ENCODE data around the gene SLTM.
A peak's percentile ranks its signal among the peaks of the same experiment; 100 is the strongest.
"Not testable (repeated sequence)": the region's sequence is repeated elsewhere in the genome, so short reads cannot be mapped to it uniquely, and the experiment has no call there.

Gene SLTM

DNA sequence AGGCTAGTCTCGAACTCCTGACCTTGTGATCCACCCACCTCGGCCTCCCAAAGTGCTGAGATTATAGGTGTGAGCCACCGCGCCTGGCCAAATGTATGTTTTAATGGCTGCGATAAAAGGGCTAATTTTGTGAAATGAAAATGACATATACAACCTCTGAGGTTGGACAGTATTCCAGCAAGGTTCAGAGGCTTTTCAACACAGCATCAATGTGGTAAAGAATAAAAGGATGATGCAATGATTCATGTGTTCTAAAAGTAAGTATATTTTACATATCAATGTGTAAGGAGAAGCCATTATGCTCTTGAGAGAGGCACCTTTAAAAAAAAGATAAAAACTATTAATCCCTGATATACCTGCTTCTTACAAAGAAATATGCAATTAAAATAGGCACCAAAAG, 6.7 kb downstream of the SLTM start:
- ATAC-seq, result no peak

DNA sequence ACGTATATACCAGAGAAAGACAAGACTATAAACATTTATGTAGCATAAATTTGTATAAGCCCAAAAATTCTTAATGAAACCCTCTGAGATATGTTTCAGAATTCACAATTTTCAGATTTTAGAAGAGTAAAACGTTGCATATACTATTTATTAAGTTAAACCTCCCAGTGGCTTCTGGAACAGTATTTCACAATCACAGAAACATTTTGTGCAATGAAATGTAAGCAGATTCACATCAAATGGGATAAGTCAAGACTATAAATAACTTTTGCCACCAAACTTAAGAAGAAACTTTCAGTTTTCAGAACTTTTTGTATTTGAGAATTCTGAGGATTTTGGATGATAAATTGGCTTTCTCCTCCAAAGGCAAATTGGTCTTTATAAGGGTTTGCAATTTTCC, 9.2 kb downstream of the SLTM start:
- no peak for ATAC-seq

DNA sequence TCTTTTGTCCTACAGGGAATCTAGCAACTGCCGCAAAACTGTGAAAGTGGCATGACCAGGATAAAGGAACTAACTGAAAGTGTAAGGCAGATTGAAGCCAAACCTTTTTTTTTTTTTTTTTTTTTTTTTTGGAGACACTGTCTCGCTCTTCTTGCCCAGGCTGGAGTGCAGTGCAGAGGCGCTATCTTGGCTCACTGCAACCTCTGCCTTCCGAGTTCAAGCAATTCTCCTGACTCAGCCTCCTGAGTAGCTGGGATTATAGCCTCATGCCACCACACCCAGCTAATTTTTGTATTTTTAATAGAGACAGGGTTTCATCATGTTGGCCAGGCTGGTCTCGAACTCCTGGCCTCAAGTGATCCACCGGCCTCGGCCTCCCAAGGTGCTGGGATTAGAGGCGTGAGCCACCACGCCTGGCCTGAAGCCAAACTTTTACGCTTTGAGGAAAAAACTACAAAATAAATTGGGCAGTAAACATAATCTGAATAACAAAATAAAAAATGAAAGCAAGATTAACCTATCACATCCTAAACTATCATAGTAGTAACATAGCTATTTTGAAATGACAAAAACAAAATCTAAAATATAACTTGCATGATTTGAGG, 9.7 kb downstream of the SLTM start:
- no peak for ATAC-seq

DNA sequence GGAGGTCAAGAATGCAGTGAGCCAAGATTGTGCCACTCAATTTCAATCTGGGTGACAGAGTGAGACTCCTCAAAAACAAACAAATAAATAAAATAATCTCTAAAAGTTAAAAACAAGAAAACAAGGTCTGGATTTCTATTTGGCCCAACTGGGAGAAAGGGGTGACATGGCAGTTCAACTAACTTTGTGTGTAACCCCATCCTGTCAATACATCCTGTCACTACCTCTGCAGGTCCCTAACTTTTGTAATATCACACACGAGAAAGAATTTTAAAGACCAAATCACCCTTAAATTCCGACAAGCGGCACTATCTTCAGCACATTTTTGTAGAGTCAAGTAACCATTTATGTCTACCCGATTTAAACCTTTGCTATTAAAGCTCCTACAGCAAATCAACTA, 10.2 kb downstream of the SLTM start:
- no peak for ATAC-seq

DNA sequence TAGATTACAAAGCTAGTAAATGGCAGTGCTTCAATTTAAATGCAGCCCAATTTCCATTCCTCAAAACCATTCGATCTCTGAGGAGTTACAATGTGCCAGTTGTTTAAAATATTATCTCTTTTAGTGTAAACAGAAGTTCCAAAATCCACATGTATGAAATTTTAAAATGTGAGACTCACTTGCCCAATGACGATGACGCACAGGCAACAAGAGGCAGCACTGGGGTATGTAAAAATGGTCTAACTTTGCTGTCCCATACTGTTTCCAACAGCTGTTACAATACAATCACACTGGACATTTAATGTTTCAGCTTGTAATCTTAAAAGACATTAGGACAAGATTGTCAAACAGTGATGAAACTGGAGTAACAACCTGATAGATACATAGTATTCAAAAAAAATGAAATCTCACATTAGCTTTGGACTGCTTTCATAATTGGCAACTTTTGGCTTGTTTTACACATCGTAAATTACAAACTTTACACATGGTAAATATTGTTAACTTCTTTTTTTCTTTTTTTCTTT, 12.2 kb downstream of the SLTM start:
- ATAC-seq, result no peak

DNA sequence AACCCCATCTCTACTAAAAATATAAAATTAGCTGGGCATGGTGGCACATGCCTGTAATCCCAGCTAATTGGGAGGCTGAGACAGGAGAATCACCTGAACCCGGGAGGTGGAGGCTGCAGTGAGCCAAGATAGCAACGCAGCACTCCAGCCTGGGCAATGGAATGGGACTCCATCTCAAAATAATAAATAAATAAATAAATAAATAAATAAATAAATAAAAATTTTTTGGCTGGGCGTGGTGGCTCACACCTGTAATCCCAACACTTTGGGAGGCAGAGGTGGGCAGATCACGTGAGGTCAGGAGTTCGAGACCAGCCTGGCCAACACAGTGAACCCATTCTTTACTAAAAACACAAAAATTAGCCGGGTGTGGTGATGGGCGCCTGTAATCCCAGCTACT, 13.0 kb downstream of the SLTM start:
- not testable (repeated sequence) for ATAC-seq

DNA sequence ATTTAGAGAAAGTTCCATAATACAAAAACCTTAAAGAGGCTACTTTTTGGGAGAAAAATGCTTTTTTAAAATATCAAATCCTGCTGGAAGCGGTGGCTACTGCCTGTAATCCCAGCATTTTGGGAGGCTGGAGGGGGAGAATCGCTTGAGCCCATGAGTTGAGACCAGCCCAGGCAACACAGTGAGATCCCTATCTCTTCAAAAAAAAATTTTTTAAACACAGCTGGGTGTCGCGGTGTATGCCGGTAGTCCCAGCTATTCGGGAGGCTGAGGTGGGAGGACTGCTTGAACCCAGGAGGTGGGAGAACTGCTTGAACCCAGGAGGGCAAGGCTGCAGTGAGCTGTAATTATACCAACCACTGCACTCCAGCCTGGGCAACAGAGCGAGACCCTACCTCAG, 14.2 kb downstream of the SLTM start:
- ATAC-seq, result no peak

DNA sequence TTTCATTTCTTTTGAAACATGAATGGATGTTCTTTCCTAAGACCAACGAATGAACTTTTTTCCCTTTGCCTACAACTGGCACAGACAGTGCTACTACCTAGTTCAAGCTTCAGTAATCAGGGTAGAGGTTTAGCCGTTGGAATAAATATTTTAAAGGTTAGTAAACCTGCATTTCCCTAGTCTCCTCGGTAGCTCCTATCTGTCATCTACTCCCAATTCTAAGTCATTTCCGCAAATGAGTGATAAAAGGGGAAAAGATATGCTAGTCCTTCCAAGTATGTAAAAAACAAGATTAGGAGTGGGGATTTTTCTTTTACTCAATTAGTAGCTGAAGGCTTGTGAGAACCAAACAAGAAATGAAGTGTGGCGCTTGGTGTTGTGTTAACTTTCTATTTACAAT, 15.2 kb downstream of the SLTM start:
- no peak for ATAC-seq

DNA sequence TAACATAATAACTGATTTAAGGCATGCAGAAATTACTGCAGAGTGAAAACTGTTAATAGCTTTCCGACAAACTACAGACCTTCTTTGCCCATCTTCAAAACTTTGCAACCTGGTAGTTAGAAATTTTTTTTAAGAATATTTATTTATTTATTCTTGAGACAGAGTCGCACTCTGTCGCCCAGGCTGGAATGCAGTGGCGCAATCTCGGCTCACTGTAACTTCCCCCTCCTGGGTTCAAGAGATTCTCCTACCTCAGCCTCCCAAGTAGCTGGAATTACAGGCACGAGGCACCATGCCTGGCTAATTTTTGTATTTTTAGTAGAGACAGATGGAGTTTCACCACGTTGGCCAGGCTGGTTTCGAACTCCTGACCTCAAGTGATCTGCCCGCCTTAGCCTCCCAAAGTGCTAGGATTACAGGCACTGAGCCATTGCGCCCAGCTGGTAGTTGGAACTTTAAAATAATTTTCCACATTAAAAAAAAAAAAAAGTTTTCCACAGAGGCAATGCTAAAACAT, 15.8 kb downstream of the SLTM start:
- ATAC-seq, result not testable (repeated sequence)

DNA sequence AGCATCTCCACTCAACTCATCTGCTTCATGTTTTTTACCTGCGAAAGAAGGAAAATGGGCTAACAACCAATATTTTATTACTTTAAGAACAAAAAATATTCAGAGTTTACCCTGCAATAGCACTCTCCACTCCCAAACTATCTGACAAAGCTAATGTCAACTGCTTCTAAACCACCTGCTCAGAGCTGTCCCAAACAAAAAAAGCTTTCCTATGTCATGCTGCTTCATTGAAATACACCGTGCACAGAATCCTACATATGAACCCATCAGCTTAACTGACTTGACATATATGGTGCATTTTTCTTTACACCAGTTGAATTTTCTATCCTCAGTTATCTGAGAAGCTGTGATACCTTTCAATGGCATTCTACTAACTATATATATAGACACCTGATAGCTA, 16.5 kb downstream of the SLTM start:
- no peak for ATAC-seq

DNA sequence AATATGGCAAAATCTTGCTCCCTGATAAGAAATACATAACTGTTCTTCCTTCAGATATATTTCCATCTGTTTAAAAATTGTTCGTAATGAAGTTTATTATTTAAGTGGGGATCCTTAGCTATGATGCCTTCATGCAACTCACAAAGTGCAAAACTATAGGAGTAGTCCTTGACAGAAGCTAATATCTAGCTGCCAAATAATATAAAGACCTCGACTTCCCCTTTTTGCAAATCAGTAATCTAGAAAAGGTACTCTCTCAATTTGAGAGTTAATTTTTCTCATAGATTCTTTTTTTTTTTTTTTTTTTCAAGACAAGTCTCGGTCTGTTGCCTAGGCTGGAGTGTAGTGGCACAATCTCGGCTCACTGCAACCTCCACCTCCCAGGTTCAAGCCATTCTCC, 23.0 kb downstream of the SLTM start:
- no peak for ATAC-seq

DNA sequence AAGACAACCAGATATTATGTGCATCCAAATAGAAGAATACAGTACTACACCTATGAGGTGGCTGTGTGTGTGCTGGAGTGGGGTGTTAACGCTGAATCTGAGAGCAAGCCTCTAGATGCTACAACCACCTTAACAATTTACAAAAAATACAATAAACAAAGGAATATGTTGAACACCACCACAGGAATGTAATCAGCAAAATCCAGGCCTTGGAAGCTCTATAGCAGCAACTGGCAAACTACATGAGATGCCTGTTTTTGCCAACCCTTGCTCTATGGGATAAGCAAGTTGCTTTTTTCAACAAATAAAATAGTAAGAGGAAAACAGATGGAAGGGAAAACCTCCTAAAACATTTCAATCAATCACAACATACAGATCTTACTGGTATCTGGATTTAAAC, 23.9 kb downstream of the SLTM start:
- ATAC-seq, result peak; percentile 25 to 36

DNA sequence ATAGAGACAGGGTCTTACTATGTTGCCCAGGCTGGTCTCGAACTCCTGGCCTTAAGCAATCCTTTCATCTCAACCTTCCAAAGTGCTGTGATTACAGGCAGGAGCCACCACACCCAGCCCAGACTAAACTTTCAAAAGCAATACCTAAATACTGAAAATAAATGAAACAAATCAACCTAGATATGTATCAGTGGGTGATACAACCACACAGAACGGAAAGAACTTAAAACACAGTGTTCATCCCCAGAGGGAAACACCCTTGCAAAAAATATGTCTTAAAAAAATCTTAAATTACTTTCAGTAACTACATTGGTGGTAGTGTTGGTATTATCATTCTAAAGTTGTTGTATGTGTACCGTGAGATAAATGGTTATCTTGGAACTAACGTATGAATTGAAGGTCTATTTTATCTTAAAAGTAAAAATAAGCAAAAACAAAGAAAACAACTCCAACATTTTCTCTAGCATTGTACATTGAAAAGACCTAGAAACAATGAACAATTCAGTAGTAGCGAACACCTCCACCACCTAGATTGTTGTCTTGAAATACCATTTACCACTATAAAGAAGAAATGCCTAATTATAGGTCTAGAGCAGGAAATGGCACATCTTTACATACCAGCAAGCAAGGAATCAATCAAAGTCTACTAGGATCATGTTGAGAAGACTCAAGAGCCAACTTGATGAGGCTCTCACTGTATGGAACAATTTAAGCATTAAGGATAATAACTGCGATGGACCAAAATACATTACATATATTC, 24.7 kb downstream of the SLTM start:
- ATAC-seq, result peak in 1 of 2 donors; percentile 46

DNA sequence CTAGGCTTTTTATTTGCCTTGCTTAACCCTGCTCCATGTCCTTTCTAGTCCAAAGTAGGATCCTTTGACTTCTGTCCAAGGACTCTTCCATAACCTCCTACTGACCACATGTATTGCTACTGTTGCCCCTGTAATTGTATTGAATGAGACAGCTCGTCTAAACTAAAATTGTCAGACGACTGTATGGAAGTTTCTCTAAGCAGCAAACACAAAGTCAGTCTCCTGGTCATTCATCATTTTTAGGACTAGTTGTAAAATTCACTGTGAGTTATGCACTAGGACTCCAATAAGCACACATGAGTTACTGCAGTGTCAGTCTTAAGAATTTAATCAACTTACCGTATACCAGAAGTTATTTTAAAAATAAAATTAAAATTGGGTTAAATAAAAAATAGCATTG, 32.8 kb downstream of the SLTM start:
- ATAC-seq, result no peak

DNA sequence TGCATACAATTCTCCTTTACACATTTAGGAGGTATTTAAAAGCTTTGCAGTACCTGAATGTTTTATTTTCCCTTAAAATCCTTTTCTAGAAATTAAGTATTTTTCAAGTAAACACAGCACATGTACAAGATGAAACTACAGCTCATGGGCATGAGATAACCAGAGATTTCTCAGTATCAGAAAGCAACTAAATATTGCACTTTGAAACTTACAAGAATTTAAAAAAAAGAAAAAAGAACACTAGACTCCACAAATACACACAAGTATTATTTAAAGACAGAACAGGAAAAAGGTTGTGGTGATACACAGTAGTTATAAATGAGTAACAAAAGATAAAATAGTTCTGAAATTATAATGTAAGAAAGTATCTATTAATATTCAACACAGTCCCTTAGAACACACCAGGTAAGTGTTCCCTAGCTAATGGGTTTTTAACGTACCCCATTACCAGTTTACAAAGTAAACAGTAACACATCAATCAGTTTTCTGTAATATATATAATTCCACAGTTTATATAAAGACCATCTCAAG, 35.3 kb downstream of the SLTM start:
- ATAC-seq, result peak in 1 of 2 donors; percentile 36

DNA sequence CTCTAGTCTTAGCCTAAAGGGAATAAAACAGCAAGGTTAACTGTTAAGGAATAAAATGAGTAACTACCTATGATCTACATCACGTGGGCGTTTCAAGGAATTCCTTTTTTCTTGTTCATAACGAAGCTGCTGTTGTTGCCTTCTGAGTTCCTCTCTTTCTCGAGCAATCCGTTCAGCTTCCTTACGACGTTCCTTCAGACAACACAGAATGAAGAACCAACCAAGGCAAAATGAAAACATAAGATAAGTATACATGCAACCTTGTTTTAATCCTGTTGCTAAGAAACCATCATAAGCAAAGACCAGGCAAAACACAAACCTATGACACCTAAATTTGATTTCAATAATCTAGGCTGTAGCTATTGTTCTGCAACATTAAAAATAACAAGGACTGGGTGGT, 44.1 kb downstream of the SLTM start:
- no peak for ATAC-seq

DNA sequence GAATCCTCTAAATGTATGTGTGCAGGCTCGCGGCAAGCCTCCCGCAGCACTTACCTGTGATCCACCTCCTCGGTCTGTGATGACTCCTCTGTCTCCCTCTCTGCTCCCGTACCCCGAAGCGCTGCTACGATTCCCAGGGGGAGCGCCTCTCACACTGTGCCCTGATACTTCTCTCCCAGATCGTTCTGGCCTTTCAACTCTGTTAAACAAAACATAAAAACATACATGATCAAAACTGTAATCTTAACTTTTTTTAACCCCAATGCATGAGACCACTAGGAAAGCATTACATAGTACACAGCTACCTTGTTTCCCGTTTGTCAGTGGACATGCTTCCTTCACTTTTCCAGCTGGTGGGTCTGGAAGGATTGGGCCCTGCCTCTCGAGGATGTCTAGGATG, 46.6 kb downstream of the SLTM start:
- no peak for ATAC-seq

DNA sequence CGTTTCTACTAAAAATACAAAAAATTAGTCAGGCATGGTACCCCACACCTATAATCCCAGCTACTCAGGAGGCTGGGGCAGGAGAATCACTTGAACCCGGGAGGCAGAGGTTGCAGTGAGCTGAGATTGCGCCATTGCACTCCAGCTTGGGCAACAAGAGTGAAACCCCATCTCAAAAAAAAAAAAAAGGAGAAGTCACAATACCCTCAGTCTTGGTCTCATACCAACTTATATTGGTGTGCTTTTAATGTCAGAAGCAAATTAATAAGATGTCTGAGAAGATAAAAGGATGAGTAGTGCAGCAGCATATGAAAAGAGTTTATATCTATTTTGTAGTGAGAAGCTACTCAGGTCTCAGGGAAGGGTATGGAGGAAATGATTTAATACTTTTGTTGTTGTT, 49.6 kb downstream of the SLTM start:
- ATAC-seq, result not testable (repeated sequence)

DNA sequence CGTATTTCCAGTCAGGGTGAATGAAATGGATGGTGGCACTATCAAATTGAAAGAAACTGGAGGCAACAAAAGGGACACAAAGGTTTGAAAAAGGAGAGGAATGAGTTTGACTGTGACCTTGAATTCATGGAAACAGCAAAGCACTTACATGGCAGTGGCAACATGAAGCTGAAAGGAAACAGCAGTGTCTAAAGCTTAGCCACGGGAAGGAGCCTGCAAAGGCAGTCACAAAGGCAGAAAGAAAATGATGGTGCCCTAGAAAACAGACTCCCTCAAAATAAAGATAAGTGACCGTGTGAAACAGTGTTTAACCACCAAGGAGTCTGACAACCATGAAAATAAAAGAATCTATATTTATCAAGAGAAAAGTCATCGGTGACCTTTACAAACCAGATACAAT, 51.2 kb downstream of the SLTM start:
- no peak for ATAC-seq

DNA sequence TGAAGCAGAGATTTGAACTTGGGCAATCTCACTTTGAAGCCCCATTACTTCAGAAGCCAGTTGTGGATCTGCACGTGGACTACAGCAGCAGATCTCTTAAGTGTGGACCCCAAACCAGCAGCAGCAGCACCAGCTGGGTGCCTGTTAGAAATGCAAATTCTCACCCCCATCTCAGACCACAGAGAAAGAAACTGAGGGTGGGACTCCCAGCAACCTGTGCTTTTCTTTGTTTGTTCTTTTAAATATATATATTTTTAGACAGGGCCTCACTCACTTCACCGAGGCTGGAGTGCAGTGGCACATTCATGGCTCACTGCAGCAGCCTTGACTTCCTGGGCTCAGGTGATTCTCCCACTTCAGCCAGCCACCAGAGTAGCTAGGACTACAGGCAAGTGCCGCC, 53.2 kb downstream of the SLTM start:
- no peak for ATAC-seq

DNA sequence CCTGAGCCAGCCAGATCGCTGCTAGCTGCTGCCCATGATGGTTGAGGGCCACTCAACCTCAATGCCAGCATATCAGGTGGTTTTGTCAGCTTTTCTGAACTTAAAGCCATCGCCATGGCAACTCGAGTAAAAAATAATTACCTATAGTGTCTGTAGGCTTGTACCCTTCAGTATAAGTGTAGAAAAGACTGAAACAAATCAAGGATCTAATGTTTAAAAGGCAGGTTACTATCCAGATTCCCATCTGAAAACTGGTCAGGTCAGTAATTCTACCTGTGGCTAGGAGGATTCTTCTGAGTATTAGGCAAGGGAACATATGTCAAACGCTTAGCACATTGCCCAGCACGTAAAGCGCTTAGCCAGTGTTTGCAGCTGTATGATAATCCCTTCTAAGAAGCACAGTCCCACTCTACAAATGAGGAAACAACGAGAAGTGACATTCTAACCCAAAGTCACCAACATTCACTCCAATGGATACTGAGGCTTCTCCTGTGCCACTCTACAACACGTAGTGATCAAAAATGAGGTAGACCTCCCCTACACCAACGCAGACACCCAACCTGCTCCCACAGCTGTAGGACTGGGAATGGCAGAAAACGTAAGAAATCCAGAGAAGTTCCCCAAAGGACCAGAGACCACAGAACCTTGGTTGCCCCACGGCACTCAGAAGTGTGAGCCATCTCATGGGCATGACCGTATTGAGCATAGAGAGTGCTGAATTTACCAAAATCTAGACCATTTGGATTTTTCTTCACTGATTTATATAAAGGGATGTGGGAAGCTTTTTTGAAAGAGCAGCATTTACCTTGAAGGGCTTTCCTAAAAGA, 55.3 kb downstream of the SLTM start:
- ATAC-seq, result no peak

DNA sequence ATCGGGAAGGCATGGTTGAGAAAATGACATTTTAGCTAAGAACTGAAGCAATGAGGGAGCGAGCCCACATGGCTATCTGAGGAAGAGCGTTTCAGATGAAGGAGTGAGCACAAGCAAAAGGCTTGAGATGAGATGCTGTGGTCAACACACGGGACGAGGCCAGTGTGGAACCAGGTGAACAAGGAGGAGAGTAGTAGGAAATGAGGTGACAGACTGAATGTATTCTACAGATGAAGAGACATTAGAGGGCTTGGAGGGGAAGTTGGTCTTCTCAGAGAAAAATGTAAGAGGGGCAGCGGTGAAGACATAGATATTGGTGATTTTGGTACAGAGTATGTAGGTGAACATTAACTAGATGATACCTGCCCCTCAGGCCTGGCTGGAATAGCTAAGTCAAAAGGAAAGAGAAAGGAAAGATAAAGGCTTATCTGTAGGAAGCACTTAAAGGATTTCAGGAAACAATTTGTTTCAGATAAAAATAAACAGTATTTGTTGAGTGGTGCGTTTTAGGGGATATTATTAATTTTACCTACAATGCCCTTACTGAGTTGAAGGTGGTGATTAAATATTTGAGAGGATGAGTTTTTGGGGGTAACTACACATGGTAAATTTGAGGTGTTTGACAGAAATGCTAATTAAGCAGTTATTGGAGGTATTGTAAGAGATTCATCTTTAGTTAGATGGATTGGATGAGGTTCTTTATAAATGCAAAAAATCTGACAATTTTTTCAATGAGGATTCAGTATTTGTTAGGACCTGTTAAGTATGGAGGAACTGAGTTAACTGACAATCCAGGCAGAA, 57.0 kb downstream of the SLTM start:
- ATAC-seq, result no peak

Measured in activated CD4-positive, CD25-positive, alpha-beta regulatory T cell treated with anti-CD3 and anti-CD28 coated beads, Interleukin-2, amount 50 U/mL, for 24 hours (primary cell).